K562 (cell line): Measurements from ENCODE around the gene ANKDD1A. TPM values are rescaled to one million over a fixed set of nuclear protein-coding genes. Genes with fewer than 3 reads are reported as not detected.
A peak's percentile ranks its signal among the peaks of the same experiment; 100 is the strongest.

Experiments used
- CXXC5 ChIP-seq: fragments of 250-450 bp; sonication (Bioruptor Pico); IDR thresholded peaks from 2 replicates; pipeline ENCODE4 v1.8.0; 2022; ENCODE audit warnings: inconsistent platforms, mild to moderate bottlenecking, moderate library complexity
- HMGN3 ChIP-seq: IDR thresholded peaks from 2 replicates; pipeline ENCODE4 v1.6.1; 2011; ENCODE audit warnings: borderline replicate concordance, low read depth, mild to moderate bottlenecking, mixed read lengths, low read length; ENCODE audit not compliant: insufficient read length; ENCODE audit errors: extremely low read depth
- HNRNPK ChIP-seq: fragments of 200-400 bp; formaldehyde crosslinking; IDR thresholded peaks from one replicate; pipeline ENCODE4 v1.6.1; 2018; ENCODE audit warnings: mild to moderate bottlenecking, low read depth, low read length; ENCODE audit not compliant: poor library complexity, severe bottlenecking
- KDM5B ChIP-seq: fragments of 200-600 bp; sonication (generic); IDR thresholded peaks from 2 replicates; pipeline ENCODE4 v1.6.1; 2012; ENCODE audit warnings: low read depth, mild to moderate bottlenecking, moderate library complexity, low read length, control low read depth, inconsistent platforms; ENCODE audit not compliant: insufficient replicate concordance
- KLF13 ChIP-seq: fragments of 450-650 bp; IDR thresholded peaks from 2 replicates; pipeline ENCODE4 v1.6.1; 2016; ENCODE audit warnings: missing genetic modification characterization, low read depth, mild to moderate bottlenecking, missing compliant biosample characterization, moderate library complexity, borderline replicate concordance
- MXI1 ChIP-seq: IDR thresholded peaks from 2 replicates; pipeline ENCODE4 v1.6.1; 2011; ENCODE audit warnings: low read depth, mild to moderate bottlenecking, improper control_type of control experiment, low read length
- NCOR1 ChIP-seq: fragments of 450-650 bp; IDR thresholded peaks from 2 replicates; pipeline ENCODE4 v1.6.1; 2016; ENCODE audit warnings: mild to moderate bottlenecking, moderate library complexity
- PCBP1 ChIP-seq: fragments of 200-400 bp; formaldehyde crosslinking; IDR thresholded peaks from 2 replicates; pipeline ENCODE4 v1.6.1; 2018; ENCODE audit warnings: mild to moderate bottlenecking, low read depth, low read length; ENCODE audit not compliant: poor library complexity, severe bottlenecking
- SP1 ChIP-seq: sonication (generic); formaldehyde crosslinking; IDR thresholded peaks from 2 replicates; pipeline ENCODE4 v1.8.1; 2022; ENCODE audit warnings: mild to moderate bottlenecking, missing genetic modification reagents
- SPI1 ChIP-seq: IDR thresholded peaks from 2 replicates; pipeline ENCODE4 v1.6.1; 2011; ENCODE audit warnings: low read depth, low read length, control low read depth, borderline replicate concordance
- STAG1 ChIP-seq: sonication (generic); formaldehyde crosslinking; IDR thresholded peaks from 2 replicates; pipeline ENCODE4 v1.5.0; 2020; ENCODE audit warnings: missing genetic modification reagents, borderline replicate concordance
- ZNF143 ChIP-seq: sonication (generic); formaldehyde crosslinking; IDR thresholded peaks from 2 replicates; pipeline ENCODE4 v1.9.0; 2022; ENCODE audit warnings: mild to moderate bottlenecking, missing genetic modification reagents
- ZNF217 ChIP-seq: sonication (generic); formaldehyde crosslinking; IDR thresholded peaks from 2 replicates; pipeline ENCODE4 v1.8.0; 2022; ENCODE audit warnings: mild to moderate bottlenecking, missing genetic modification reagents
- polyA plus RNA-seq, 8 experiments: library from polyadenylated mRNA; depleted of rRNA in 4 of 8; stranded (reverse) in 5 of 8; unstranded in 3 of 8; fragments of >200 nt; fragmentation: Nextera tagmentation in 2 of 8; fragmentation: Illumina TruSeq in 1 of 8; extraction: Ambion mirVana in 2 of 8; extraction: Trizol in 1 of 8; gene quantifications; 2 replicates each; pipeline versions ENCODE4 v1.2.1 to v1.2.3, GENCODE V29; 2011 to 2014; ENCODE audit warnings: inconsistent platforms in 1 of 8, missing spikeins in 1 of 8
- total RNA-seq, 7 experiments: library from RNA; depleted of rRNA in 6 of 7; stranded (reverse); fragments of >200 nt in 6 of 7; fragmentation: Illumina TruSeq in 2 of 7; extraction: Trizol in 2 of 7; gene quantifications; 2 replicates each; pipeline versions ENCODE4 v1.2.1 to v1.2.3, GENCODE V29; 2011 to 2021; ENCODE audit warnings: low replicate concordance in 1 of 7
- TF ChIP-seq, protein P1 (sequence below): fragments of 250-450 bp; sonication (Bioruptor Pico); IDR thresholded peaks from 2 replicates; pipeline ENCODE4 v1.4.0; 2020
- TF ChIP-seq, protein P2 (sequence below): fragments of 450-650 bp; IDR thresholded peaks from 2 replicates; pipeline ENCODE4 v1.7.1; 2018; ENCODE audit warnings: mild to moderate bottlenecking, low read depth; ENCODE audit not compliant: partially characterized antibody
- TF ChIP-seq, protein P3 (sequence below), 2 experiments: fragments of 450-650 bp; conservative IDR thresholded peaks; 2 replicates each; pipeline ENCODE4 v1.6.1; 2017; ENCODE audit warnings: mild to moderate bottlenecking in 2 of 2, moderate library complexity in 2 of 2

Gene ANKDD1A
- total and polyA plus RNA-seq, 9 of the 15 experiments (the other 6 are each of a cell fraction or from before 2014, with no cell fraction given), result 0.08 to 0.80 (median 0.43) TPM

DNA sequence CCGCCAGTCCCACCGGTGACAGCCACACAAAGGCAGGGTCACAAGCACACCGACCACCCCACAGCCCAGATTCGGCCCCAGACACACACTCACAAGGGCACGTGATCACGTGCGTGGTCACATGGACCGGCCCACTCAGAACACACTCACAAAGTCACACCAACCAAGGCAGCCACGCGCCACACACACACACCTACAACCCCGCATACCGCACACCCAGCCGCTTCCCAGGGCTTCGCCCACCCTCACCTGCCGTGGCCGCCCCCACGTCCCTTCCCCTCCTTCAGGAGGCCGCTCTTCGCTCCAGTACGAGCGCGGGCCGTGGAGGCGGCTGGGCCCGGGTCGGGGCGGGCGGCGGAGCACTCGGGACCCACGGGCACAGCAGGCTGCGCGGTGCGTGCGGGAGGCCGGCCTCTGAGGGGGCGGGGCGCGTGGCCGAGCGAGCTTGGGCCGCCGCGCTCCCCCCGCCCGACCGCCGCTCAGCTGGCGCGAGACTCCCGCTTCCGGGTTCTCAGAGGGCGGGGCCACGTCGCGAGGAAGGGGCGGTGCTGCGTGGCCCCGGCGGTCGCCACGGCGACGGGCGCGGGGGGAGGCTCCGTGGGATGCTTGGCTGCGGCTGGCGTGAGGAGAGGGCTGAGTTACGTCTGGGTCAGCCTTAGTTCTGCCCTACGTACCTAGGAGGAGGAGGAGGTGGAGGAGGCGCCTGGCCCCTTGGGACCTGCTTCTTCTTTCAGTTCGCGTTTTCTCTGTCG, 77.9 kb downstream of the ANKDD1A start, which contains the start of gene SPG21 (continued):
- TF ChIP-seq, protein P1, sequence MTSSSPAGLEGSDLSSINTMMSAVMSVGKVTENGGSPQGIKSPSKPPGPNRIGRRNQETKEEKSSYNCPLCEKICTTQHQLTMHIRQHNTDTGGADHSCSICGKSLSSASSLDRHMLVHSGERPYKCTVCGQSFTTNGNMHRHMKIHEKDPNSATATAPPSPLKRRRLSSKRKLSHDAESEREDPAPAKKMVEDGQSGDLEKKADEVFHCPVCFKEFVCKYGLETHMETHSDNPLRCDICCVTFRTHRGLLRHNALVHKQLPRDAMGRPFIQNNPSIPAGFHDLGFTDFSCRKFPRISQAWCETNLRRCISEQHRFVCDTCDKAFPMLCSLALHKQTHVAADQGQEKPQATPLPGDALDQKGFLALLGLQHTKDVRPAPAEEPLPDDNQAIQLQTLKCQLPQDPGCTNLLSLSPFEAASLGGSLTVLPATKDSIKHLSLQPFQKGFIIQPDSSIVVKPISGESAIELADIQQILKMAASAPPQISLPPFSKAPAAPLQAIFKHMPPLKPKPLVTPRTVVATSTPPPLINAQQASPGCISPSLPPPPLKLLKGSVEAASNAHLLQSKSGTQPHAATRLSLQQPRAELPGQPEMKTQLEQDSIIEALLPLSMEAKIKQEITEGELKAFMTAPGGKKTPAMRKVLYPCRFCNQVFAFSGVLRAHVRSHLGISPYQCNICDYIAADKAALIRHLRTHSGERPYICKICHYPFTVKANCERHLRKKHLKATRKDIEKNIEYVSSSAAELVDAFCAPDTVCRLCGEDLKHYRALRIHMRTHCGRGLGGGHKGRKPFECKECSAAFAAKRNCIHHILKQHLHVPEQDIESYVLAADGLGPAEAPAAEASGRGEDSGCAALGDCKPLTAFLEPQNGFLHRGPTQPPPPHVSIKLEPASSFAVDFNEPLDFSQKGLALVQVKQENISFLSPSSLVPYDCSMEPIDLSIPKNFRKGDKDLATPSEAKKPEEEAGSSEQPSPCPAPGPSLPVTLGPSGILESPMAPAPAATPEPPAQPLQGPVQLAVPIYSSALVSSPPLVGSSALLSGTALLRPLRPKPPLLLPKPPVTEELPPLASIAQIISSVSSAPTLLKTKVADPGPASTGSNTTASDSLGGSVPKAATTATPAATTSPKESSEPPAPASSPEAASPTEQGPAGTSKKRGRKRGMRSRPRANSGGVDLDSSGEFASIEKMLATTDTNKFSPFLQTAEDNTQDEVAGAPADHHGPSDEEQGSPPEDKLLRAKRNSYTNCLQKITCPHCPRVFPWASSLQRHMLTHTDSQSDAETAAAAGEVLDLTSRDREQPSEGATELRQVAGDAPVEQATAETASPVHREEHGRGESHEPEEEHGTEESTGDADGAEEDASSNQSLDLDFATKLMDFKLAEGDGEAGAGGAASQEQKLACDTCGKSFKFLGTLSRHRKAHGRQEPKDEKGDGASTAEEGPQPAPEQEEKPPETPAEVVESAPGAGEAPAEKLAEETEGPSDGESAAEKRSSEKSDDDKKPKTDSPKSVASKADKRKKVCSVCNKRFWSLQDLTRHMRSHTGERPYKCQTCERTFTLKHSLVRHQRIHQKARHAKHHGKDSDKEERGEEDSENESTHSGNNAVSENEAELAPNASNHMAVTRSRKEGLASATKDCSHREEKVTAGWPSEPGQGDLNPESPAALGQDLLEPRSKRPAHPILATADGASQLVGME (CRISPR knock-in tag), result no peak
- TF ChIP-seq STAG1 (CRISPR knock-in tag) (no peak), KDM5B (peak; percentile 79), CXXC5 (CRISPR knock-in tag) (peak; percentile 93), ZNF217 (CRISPR knock-in tag) (no peak), SPI1 (no peak), NCOR1 (no peak), PCBP1 (peak; percentile 92), KLF13 (tag) (peak; percentile 78), SP1 (CRISPR knock-in tag) (peak; percentile 85), HNRNPK (peak; percentile 92), HMGN3 (peak; percentile 93), ZNF143 (CRISPR knock-in tag) (no peak), MXI1 (peak; percentile 90)
- TF ChIP-seq, protein P2, sequence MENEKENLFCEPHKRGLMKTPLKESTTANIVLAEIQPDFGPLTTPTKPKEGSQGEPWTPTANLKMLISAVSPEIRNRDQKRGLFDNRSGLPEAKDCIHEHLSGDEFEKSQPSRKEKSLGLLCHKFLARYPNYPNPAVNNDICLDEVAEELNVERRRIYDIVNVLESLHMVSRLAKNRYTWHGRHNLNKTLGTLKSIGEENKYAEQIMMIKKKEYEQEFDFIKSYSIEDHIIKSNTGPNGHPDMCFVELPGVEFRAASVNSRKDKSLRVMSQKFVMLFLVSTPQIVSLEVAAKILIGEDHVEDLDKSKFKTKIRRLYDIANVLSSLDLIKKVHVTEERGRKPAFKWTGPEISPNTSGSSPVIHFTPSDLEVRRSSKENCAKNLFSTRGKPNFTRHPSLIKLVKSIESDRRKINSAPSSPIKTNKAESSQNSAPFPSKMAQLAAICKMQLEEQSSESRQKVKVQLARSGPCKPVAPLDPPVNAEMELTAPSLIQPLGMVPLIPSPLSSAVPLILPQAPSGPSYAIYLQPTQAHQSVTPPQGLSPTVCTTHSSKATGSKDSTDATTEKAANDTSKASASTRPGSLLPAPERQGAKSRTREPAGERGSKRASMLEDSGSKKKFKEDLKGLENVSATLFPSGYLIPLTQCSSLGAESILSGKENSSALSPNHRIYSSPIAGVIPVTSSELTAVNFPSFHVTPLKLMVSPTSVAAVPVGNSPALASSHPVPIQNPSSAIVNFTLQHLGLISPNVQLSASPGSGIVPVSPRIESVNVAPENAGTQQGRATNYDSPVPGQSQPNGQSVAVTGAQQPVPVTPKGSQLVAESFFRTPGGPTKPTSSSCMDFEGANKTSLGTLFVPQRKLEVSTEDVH, result peak; percentile 28
- TF ChIP-seq, protein P3, sequence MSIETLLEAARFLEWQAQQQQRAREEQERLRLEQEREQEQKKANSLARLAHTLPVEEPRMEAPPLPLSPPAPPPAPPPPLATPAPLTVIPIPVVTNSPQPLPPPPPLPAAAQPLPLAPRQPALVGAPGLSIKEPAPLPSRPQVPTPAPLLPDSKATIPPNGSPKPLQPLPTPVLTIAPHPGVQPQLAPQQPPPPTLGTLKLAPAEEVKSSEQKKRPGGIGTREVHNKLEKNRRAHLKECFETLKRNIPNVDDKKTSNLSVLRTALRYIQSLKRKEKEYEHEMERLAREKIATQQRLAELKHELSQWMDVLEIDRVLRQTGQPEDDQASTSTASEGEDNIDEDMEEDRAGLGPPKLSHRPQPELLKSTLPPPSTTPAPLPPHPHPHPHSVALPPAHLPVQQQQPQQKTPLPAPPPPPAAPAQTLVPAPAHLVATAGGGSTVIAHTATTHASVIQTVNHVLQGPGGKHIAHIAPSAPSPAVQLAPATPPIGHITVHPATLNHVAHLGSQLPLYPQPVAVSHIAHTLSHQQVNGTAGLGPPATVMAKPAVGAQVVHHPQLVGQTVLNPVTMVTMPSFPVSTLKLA (conservative IDR thresholded peaks at IDR 0.05), result peak; percentile 90 to 94
